Suprapubic skin (tissue), 4 donors: Measurements from ENCODE around the gene TIMM50. TPM values are rescaled to one million over a fixed set of nuclear protein-coding genes. Genes with fewer than 3 reads are reported as not detected.
"Not testable (repeated sequence)": the region's sequence is repeated elsewhere in the genome, so short reads cannot be mapped to it uniquely, and the experiment has no call there.

Experiments
- DNase-seq, 2 donors: peaks; one replicate each; pipeline ENCODE4 v3.0.0-alpha.2; 2019; ENCODE audit warnings: low spot score in 2 of 2
- H3K27ac ChIP-seq: fragments of 200-600 bp; sonication (generic); one replicate; pipeline ENCODE4 v1.5.1; 2019
- H3K27me3 ChIP-seq: fragments of 200-600 bp; sonication (generic); one replicate; pipeline ENCODE4 v1.5.1; 2019
- H3K36me3 ChIP-seq: fragments of 200-600 bp; sonication (generic); one replicate; pipeline ENCODE4 v1.5.1; 2019
- H3K4me1 ChIP-seq: fragments of 200-600 bp; sonication (generic); one replicate; pipeline ENCODE4 v1.5.1; 2019
- H3K4me3 ChIP-seq: fragments of 200-600 bp; sonication (generic); one replicate; pipeline ENCODE4 v1.5.1; 2019; ENCODE audit warnings: mild to moderate bottlenecking
- H3K9me3 ChIP-seq: fragments of 200-600 bp; sonication (generic); one replicate; pipeline ENCODE4 v1.5.1; 2019
- CTCF ChIP-seq, 2 donors: fragments of 200-600 bp in 1 of 2; fragments of 450-650 bp in 1 of 2; sonication (generic) in 1 of 2; IDR thresholded peaks; one replicate each; pipeline ENCODE4 v1.5.1; 2016 to 2019; ENCODE audit warnings: antibody characterized with exemption in 2 of 2, mild to moderate bottlenecking in 1 of 2, moderate library complexity in 1 of 2
- EP300 ChIP-seq: sonication (generic); formaldehyde crosslinking; IDR thresholded peaks from one replicate; pipeline ENCODE4 v1.6.1; 2017; ENCODE audit warnings: antibody characterized with exemption
- POLR2A ChIP-seq, 2 donors: fragments of 450-650 bp; IDR thresholded peaks; one replicate each; pipeline ENCODE4 v1.6.1; 2017; ENCODE audit warnings: antibody characterized with exemption in 2 of 2, mild to moderate bottlenecking in 2 of 2, moderate library complexity in 2 of 2
- POLR2AphosphoS5 ChIP-seq, 3 donors: sonication (generic); formaldehyde crosslinking; IDR thresholded peaks; one replicate each; pipeline ENCODE4 v1.6.1; 2017; ENCODE audit warnings: antibody characterized with exemption in 3 of 3
- WGBS: methylation state at CpG from one replicate; pipeline ENCODE4 v1.1.5; 2018; 5-methylcytosine and 5-hydroxymethylcytosine counted together
- total RNA-seq, 4 donors: library from RNA; depleted of rRNA; stranded (reverse); fragments of >200 nt; gene quantifications; one replicate each; pipeline ENCODE4 v1.1.0, GENCODE V29; 2016

The TIMM50 gene
- total RNA-seq, 4 donors from 2014 or later = 44.9 to 57.9 (median 50.6) TPM

DNA sequence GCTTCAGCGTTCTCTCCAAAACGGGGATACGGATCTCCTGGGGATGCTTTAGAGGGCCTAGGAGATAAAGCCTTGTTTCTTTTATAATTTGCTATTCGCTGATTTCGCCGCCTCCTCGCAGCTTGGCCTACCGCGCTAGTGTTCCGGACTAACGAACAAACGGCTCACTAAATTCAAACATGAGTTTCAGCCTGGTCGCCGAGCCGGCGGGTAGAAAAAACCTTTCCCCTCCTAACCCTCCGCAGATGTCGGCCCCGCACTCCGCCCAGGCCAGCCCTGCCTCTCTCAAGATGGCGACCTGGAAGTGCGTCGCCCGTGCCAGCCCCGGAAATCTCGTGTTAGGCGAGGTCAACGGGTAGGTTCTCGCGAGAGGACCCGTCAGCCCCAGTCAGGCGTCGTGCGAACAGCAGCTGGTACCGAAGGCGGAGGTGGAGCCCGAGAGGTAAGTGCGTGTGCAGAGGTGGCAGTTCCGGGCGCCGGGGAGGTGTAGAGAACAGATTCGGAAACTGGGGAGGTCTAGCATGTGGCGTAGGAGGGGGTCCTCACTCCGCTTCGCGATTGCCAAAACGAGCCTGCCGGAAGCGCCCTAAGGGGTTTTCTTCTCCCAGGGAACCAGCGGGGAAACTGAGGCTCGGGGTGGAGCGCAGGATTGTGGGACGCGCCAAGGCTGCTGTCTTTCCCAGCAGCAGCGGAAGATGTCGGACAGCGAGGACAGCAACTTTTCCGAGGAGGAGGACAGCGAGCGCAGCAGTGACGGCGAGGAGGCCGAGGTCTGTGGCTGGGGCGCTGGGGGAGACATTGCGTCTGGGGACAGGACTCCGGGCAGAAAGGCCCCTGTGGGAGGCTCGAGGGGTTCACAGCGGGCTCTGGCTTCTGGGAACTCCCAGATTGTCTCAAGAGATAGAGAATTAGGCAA lies 35.2 kb upstream of the TIMM50 start, which contains the start of gene SUPT5H:
SUPT5H (plus strand) TSS at position 387 of the 916 bp plus-strand sequence; CDS start at position 696, 309 bp downstream.
- Histone ChIP-seq H3K4me3 (peak within 1 kb of the TSS; percentile 86), H3K36me3 (peaks cover 4% of the 10 kb centered on the region), H3K27ac (peak within 1 kb of the TSS; percentile 95), H3K9me3 (no peaks in the 10 kb centered on the region), H3K4me1 (peaks cover 42% of the 10 kb centered on the region), H3K27me3 (no peaks in the 10 kb centered on the region)
- DNase-seq = peak; percentile 98 to 100
- TF ChIP-seq EP300 (no peak), POLR2AphosphoS5 (IDR thresholded peaks at IDR 0.05) (peak; percentile 79 to 97 (median 80)), POLR2A (IDR thresholded peaks at IDR 0.05) (peak in 1 of 2 donors; percentile 95)
- WGBS = under 1% methylated on average over 39 of the region's 68 CpGs

DNA sequence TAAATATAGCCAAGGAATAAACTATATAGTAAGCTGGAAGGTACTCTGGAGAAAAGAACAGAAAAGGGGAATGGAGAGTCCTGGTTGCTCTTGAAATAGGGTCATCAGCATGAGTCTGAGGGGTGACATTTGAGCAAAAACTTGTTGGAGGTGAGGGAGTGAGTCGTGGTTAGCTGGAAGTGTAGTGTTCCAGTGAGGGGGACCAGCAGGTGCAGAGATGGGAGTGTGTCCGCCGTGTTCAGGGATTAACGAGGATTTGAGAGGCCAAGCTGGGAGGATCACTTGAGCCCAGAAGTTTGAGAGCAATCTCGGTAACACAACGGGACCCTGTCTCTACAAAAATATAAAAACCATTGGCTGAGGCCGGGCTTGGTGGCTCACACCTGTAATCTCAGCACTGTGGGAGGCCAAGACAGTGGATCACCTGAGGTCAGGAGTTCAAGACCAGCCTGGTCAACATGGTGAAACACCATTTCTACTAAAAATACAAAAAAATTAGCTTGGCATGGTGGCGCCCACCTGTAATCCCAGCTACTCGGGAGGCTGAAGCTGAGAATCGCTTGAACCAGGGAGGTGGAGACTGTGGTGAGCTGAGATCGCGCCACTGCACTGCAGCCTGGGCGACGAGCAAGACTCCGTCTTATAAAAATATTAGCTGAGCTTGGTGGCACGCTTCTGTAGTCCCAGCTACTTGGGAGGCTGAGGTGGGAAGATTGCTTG lies 34.1 kb upstream of the TIMM50 start:
- TF ChIP-seq POLR2A (IDR thresholded peaks at IDR 0.05) = no peak
- no peak for TF ChIP-seq POLR2AphosphoS5 (IDR thresholded peaks at IDR 0.05)
- Histone ChIP-seq H3K4me1 (peaks cover 42% of the 10 kb centered on the region), H3K4me3 (peak overlapping the region; percentile 86), H3K27ac (no peak overlapping the region), H3K27me3 (no peaks in the 10 kb centered on the region), H3K9me3 (no peaks in the 10 kb centered on the region), H3K36me3 (peaks cover 4% of the 10 kb centered on the region)
- DNase-seq = no peak
- WGBS = 86% methylated on average over 16 of the region's 16 CpGs

DNA sequence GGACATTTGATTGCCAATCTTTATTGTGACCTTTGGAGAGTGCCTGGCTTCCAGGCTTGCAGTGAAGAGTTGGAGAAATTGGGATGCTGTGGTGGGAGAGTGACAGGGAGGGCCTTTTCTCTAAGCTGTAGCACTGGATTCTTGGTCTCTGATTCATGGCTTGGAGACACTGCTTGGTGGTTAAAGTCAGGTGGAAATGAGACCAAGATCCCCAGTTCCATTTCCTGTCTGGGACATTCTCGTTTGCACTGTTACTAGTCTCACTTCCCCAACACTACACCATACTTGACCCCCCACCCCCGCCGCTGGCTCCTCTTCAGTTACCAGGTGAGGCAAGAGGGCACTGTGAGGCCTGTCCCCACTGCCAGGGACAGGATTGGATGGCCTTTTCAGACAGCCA lies 32.4 kb upstream of the TIMM50 start:
- WGBS = 69% methylated on average over 3 of the region's 3 CpGs
- peaks cover 10% of the 10 kb centered on the region for H3K36me3 ChIP-seq
- DNase-seq = no peak
- peaks cover 42% of the 10 kb centered on the region for H3K4me1 ChIP-seq
- no peak overlapping the region for H3K4me3 ChIP-seq
- no peak overlapping the region for H3K27ac ChIP-seq
- no peaks in the 10 kb centered on the region for H3K9me3 ChIP-seq
- no peak for TF ChIP-seq POLR2AphosphoS5 (IDR thresholded peaks at IDR 0.05)
- no peak for TF ChIP-seq POLR2A (IDR thresholded peaks at IDR 0.05)
- no peak for TF ChIP-seq CTCF (IDR thresholded peaks at IDR 0.05)
- H3K27me3 ChIP-seq = no peaks in the 10 kb centered on the region

GRCh38 chr19:39449116-39449797 lies 31.4 kb upstream of the TIMM50 start:
- H3K4me1 ChIP-seq = peaks cover 40% of the 10 kb centered on the region
- TF ChIP-seq EP300 = no peak
- no peak for TF ChIP-seq CTCF (IDR thresholded peaks at IDR 0.05)
- TF ChIP-seq POLR2A (IDR thresholded peaks at IDR 0.05) = no peak
- no peak for TF ChIP-seq POLR2AphosphoS5 (IDR thresholded peaks at IDR 0.05)
- H3K4me3 ChIP-seq = no peak overlapping the region
- H3K9me3 ChIP-seq = no peaks in the 10 kb centered on the region
- DNase-seq = no peak
- no peak overlapping the region for H3K27ac ChIP-seq
- H3K36me3 ChIP-seq = peaks cover 20% of the 10 kb centered on the region
- no peaks in the 10 kb centered on the region for H3K27me3 ChIP-seq
- 67% methylated on average over 8 of the region's 8 CpGs for WGBS

- not testable (repeated sequence) for DNase-seq, H3K27ac ChIP-seq, H3K4me3 ChIP-seq, H3K27me3 ChIP-seq, H3K9me3 ChIP-seq
- peaks cover 30% of the 10 kb centered on the region for H3K4me1 ChIP-seq
- WGBS = 96% methylated on average over 8 of the region's 8 CpGs
- H3K36me3 ChIP-seq = peaks cover 33% of the 10 kb centered on the region
Observed at GRCh38 chr19:39451257-39451656, 29.4 kb upstream of the TIMM50 start.

DNA sequence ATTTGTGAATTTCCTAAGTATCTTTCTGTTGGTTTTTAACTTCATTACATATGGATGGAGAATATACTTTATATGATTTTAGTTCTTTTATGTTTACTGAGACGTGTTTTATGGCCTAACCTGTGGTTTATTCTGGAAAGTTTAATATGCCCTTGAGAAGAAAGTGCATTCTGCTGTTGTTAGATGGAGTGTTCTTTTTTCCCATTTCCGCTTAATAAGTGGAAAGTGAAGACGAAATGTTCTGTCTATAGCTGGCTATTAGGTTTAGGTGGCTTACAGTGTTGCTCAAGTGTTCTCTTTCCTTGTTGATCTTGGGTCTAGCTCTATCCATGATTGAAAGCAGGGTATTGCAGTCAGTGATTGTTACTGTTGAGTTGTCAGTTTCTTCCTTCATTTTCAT lies 17.2 kb upstream of the TIMM50 start:
- no peak overlapping the region for H3K27ac ChIP-seq
- TF ChIP-seq CTCF (IDR thresholded peaks at IDR 0.05) (no peak), EP300 (no peak), POLR2AphosphoS5 (IDR thresholded peaks at IDR 0.05) (no peak), POLR2A (IDR thresholded peaks at IDR 0.05) (no peak)
- DNase-seq = no peak
- no peaks in the 10 kb centered on the region for H3K4me1 ChIP-seq
- WGBS = 91% methylated on average over 3 of the region's 3 CpGs
- no peak overlapping the region for H3K4me3 ChIP-seq
- peaks cover 90% of the 10 kb centered on the region for H3K36me3 ChIP-seq
- H3K27me3 ChIP-seq = no peaks in the 10 kb centered on the region
- no peaks in the 10 kb centered on the region for H3K9me3 ChIP-seq
